HepG2 (cell line): Measurements from ENCODE around the gene JAK1. TPM values are rescaled to one million over a fixed set of nuclear protein-coding genes. Genes with fewer than 3 reads are reported as not detected.
A peak's percentile ranks its signal among the peaks of the same experiment; 100 is the strongest.

ENCODE experiments used
- ATF4 ChIP-seq, 2 experiments: fragments of 450-650 bp in 1 of 2; sonication (generic) in 1 of 2; formaldehyde crosslinking; IDR thresholded peaks; 2 replicates each; pipeline versions ENCODE4 v1.5.0 to v1.8.0; 2020 to 2022; ENCODE audit warnings: mild to moderate bottlenecking in 1 of 2, missing genetic modification reagents in 1 of 2
- FOSL2 ChIP-seq: sonication (generic); formaldehyde crosslinking; IDR thresholded peaks from 2 replicates; pipeline ENCODE4 v1.4.0; 2020; ENCODE audit warnings: missing genetic modification reagents
- FOXA1 ChIP-seq, 2 experiments: fragments of 450-650 bp in 1 of 2; sonication (generic) in 1 of 2; formaldehyde crosslinking in 1 of 2; IDR thresholded peaks; 2 replicates each; pipeline versions ENCODE4 v1.4.0 to v1.6.1; 2016 to 2020; ENCODE audit warnings: missing genetic modification reagents in 1 of 2
- GATAD1 ChIP-seq: IDR thresholded peaks from 2 replicates; pipeline ENCODE4 v1.6.1; 2016; ENCODE audit warnings: missing genetic modification reagents, missing compliant biosample characterization
- HNF1A ChIP-seq, 2 experiments: sonication (generic) in 1 of 2; formaldehyde crosslinking in 1 of 2; IDR thresholded peaks; 2 replicates each; pipeline versions ENCODE4 v1.4.0 to v1.6.1; 2016 to 2020; ENCODE audit warnings: borderline replicate concordance in 1 of 2, low read depth in 1 of 2, mild to moderate bottlenecking in 1 of 2, missing genetic modification reagents in 1 of 2
- HOXA3 ChIP-seq: sonication (generic); formaldehyde crosslinking; IDR thresholded peaks from 2 replicates; pipeline ENCODE4 v1.5.0; 2020; ENCODE audit warnings: missing genetic modification reagents
- JDP2 ChIP-seq: sonication (generic); formaldehyde crosslinking; IDR thresholded peaks from 2 replicates; pipeline ENCODE4 v1.8.1; 2022; ENCODE audit warnings: missing genetic modification reagents, borderline replicate concordance
- LCORL ChIP-seq, 2 experiments: fragments of 450-650 bp in 1 of 2; sonication (generic) in 1 of 2; formaldehyde crosslinking in 1 of 2; IDR thresholded peaks; 2 replicates each; pipeline versions ENCODE4 v1.5.0 to v1.6.1; 2017 to 2020; ENCODE audit warnings: antibody characterized with exemption in 1 of 2, missing genetic modification reagents in 1 of 2
- NFE2L1 ChIP-seq: sonication (generic); formaldehyde crosslinking; IDR thresholded peaks from 2 replicates; pipeline ENCODE4 v1.4.0; 2020; ENCODE audit warnings: missing genetic modification reagents, mild to moderate bottlenecking, borderline replicate concordance
- TCF7 ChIP-seq: sonication (generic); IDR thresholded peaks from 2 replicates; pipeline ENCODE4 v1.6.1; 2016; ENCODE audit warnings: antibody characterized with exemption, low read depth
- ZBTB46 ChIP-seq: sonication (generic); formaldehyde crosslinking; IDR thresholded peaks from 2 replicates; pipeline ENCODE4 v1.4.0; 2020; ENCODE audit warnings: mild to moderate bottlenecking, missing genetic modification reagents, borderline replicate concordance
- ZFP36L1 ChIP-seq: sonication (generic); formaldehyde crosslinking; IDR thresholded peaks from 2 replicates; pipeline ENCODE4 v1.8.0; 2022; ENCODE audit warnings: mild to moderate bottlenecking, missing genetic modification reagents, moderate library complexity
- ZNF33A ChIP-seq: sonication (generic); formaldehyde crosslinking; IDR thresholded peaks from 2 replicates; pipeline ENCODE4 v1.5.1; 2020; ENCODE audit warnings: missing genetic modification reagents, mild to moderate bottlenecking, moderate library complexity, borderline replicate concordance
- ZNF597 ChIP-seq: sonication (generic); formaldehyde crosslinking; IDR thresholded peaks from 2 replicates; pipeline ENCODE4 v1.5.0; 2020; ENCODE audit warnings: missing genetic modification reagents
- ZNF607 ChIP-seq: sonication (generic); formaldehyde crosslinking; IDR thresholded peaks from 2 replicates; pipeline ENCODE4 v1.5.1; 2020; ENCODE audit warnings: missing genetic modification reagents, mild to moderate bottlenecking, borderline replicate concordance
- polyA plus RNA-seq, 8 experiments: library from polyadenylated mRNA; depleted of rRNA in 3 of 8; stranded (reverse) in 7 of 8; unstranded in 1 of 8; fragments of >200 nt; fragmentation: Illumina TruSeq in 4 of 8; extraction: Trizol in 4 of 8; gene quantifications; 2 replicates each; pipeline versions ENCODE4 v1.2.1 to v1.2.3, GENCODE V29; 2011 to 2016; ENCODE audit warnings: low read depth in 4 of 8, missing spikeins in 1 of 8, mixed read lengths in 1 of 8; ENCODE audit not compliant: insufficient read depth in 1 of 8
- total RNA-seq, 5 experiments: library from RNA; depleted of rRNA; stranded (reverse); fragments of >200 nt; fragmentation: Illumina TruSeq; extraction: Trizol; gene quantifications; 2 replicates each; pipeline ENCODE4 v1.2.3, GENCODE V29; 2016; ENCODE audit warnings: low read depth in 1 of 5

Gene JAK1
- total and polyA plus RNA-seq, 2 of the 13 experiments (the other 11 are each of a cell fraction or from before 2014, with no cell fraction given): 23.9 to 42.4 TPM

GRCh38 chr1:64981601-64982533, 15.5 kb upstream of the JAK1 start (continued):
- TF ChIP-seq ZNF597 (CRISPR knock-in tag): no peak
- no peak for TF ChIP-seq ZFP36L1 (CRISPR knock-in tag)
- TF ChIP-seq NFE2L1 (CRISPR knock-in tag): no peak
- no peak for TF ChIP-seq ZBTB46 (CRISPR knock-in tag)
- TF ChIP-seq GATAD1: no peak
- TF ChIP-seq JDP2 (CRISPR knock-in tag): no peak
- TF ChIP-seq LCORL (IDR thresholded peaks at IDR 0.05): no peak
- TF ChIP-seq LCORL (CRISPR knock-in tag; IDR thresholded peaks at IDR 0.05): no peak
- TF ChIP-seq HOXA3 (CRISPR knock-in tag): no peak
- no peak for TF ChIP-seq ZNF33A
- TF ChIP-seq HNF1A (IDR thresholded peaks at IDR 0.05; ENCODE audit: low read depth): peak; percentile 67
- no peak for TF ChIP-seq HNF1A (CRISPR knock-in tag; IDR thresholded peaks at IDR 0.05; ENCODE audit: borderline replicate concordance)
- TF ChIP-seq FOXA1 (IDR thresholded peaks at IDR 0.05): no peak
- TF ChIP-seq FOXA1 (CRISPR knock-in tag; IDR thresholded peaks at IDR 0.05): 0 out of 2 replicates have a peak, but pooled peaks have one; percentile 36
- 0 out of 2 replicates have a peak, but pooled peaks have one; percentile 38 for TF ChIP-seq TCF7
- peak in 1 of 2 experiments; percentile 20; a peak in 1 of 4 replicates for TF ChIP-seq ATF4 (CRISPR knock-in tag; IDR thresholded peaks at IDR 0.05)
- peak; percentile 90 for TF ChIP-seq FOSL2 (CRISPR knock-in tag)
- no peak for TF ChIP-seq ZNF607 (CRISPR knock-in tag)
